ENCODE measurements around the gene LONRF2.

LONRF2 gene

GRCh38 chr2:100281521-100282438 lies 40.5 kb downstream of the LONRF2 start:
- Histone ChIP-seq H3K27me3 (ENCODE audit: control insufficient read depth in 1 of 2, insufficient read depth in 2 of 2, low read length in 2 of 2) (no peaks in the 10 kb centered on the region), H3K27ac (ENCODE audit: low read depth, low read length) (no peak overlapping the region), H3K9me3 (ENCODE audit: low read length) (no peaks in the 10 kb centered on the region), H3K4me3 (ENCODE audit: low read depth in 1 of 2, low read length in 2 of 2) (no peak overlapping the region), H3K9ac (ENCODE audit: low read length) (no peak overlapping the region), H3K36me3 (ENCODE audit: insufficient read depth, low read length) (peaks cover 28% of the 10 kb centered on the region), H3K4me1 (ENCODE audit: insufficient read depth, low read length) (no peaks in the 10 kb centered on the region)

- Histone ChIP-seq H3K4me1 (ENCODE audit: insufficient read depth, low read length) (no peaks in the 10 kb centered on the region), H3K4me3 (ENCODE audit: low read depth in 1 of 2, low read length in 2 of 2) (no peak overlapping the region), H3K36me3 (ENCODE audit: insufficient read depth, low read length) (peaks cover 15% of the 10 kb centered on the region), H3K27ac (ENCODE audit: low read depth, low read length) (no peak overlapping the region), H3K27me3 (ENCODE audit: control insufficient read depth in 1 of 2, insufficient read depth in 2 of 2, low read length in 2 of 2) (no peaks in the 10 kb centered on the region), H3K9me3 (ENCODE audit: low read length) (no peaks in the 10 kb centered on the region), H3K9ac (ENCODE audit: low read length) (no peak overlapping the region)
Measured at GRCh38 chr2:100279586-100280534, 42.4 kb downstream of the LONRF2 start.

- H3K9ac ChIP-seq (ENCODE audit: low read length) = no peak overlapping the region
- no peak overlapping the region for H3K4me3 ChIP-seq (ENCODE audit: low read depth in 1 of 2, low read length in 2 of 2)
- H3K27me3 ChIP-seq (ENCODE audit: control insufficient read depth in 1 of 2, insufficient read depth in 2 of 2, low read length in 2 of 2) = no peaks in the 10 kb centered on the region
- H3K9me3 ChIP-seq (ENCODE audit: low read length) = no peaks in the 10 kb centered on the region
- no peak overlapping the region for H3K27ac ChIP-seq (ENCODE audit: low read depth, low read length)
- H3K4me1 ChIP-seq (ENCODE audit: insufficient read depth, low read length) = no peaks in the 10 kb centered on the region
- H3K36me3 ChIP-seq (ENCODE audit: insufficient read depth, low read length) = peaks cover 9% of the 10 kb centered on the region
Measured at GRCh38 chr2:100278986-100279385, 43.3 kb downstream of the LONRF2 start.

- H3K27ac ChIP-seq (ENCODE audit: low read depth, low read length) = no peak overlapping the region
- no peaks in the 10 kb centered on the region for H3K27me3 ChIP-seq (ENCODE audit: control insufficient read depth in 1 of 2, insufficient read depth in 2 of 2, low read length in 2 of 2)
- peaks cover 4% of the 10 kb centered on the region for H3K36me3 ChIP-seq (ENCODE audit: insufficient read depth, low read length)
- H3K4me1 ChIP-seq (ENCODE audit: insufficient read depth, low read length) = no peaks in the 10 kb centered on the region
- H3K4me3 ChIP-seq (ENCODE audit: low read depth in 1 of 2, low read length in 2 of 2) = no peak overlapping the region
- H3K9me3 ChIP-seq (ENCODE audit: low read length) = no peaks in the 10 kb centered on the region
- H3K9ac ChIP-seq (ENCODE audit: low read length) = no peak overlapping the region
Measured at GRCh38 chr2:100278501-100278900, 43.8 kb downstream of the LONRF2 start.

- Histone ChIP-seq H3K36me3 (ENCODE audit: insufficient read depth, low read length) (peaks cover 4% of the 10 kb centered on the region), H3K27ac (ENCODE audit: low read depth, low read length) (no peak overlapping the region), H3K4me3 (ENCODE audit: low read depth in 1 of 2, low read length in 2 of 2) (no peak overlapping the region), H3K4me1 (ENCODE audit: insufficient read depth, low read length) (no peaks in the 10 kb centered on the region), H3K9ac (ENCODE audit: low read length) (no peak overlapping the region), H3K9me3 (ENCODE audit: low read length) (no peaks in the 10 kb centered on the region), H3K27me3 (ENCODE audit: control insufficient read depth in 1 of 2, insufficient read depth in 2 of 2, low read length in 2 of 2) (no peaks in the 10 kb centered on the region)
Measured at GRCh38 chr2:100277540-100278207, 44.6 kb downstream of the LONRF2 start.

GRCh38 chr2:100276716-100277115 lies 45.6 kb downstream of the LONRF2 start:
- Histone ChIP-seq H3K4me3 (ENCODE audit: low read depth in 1 of 2, low read length in 2 of 2) (no peak overlapping the region), H3K4me1 (ENCODE audit: insufficient read depth, low read length) (no peaks in the 10 kb centered on the region), H3K36me3 (ENCODE audit: insufficient read depth, low read length) (peaks cover 4% of the 10 kb centered on the region), H3K27me3 (ENCODE audit: control insufficient read depth in 1 of 2, insufficient read depth in 2 of 2, low read length in 2 of 2) (no peaks in the 10 kb centered on the region), H3K27ac (ENCODE audit: low read depth, low read length) (no peak overlapping the region), H3K9me3 (ENCODE audit: low read length) (no peaks in the 10 kb centered on the region), H3K9ac (ENCODE audit: low read length) (no peak overlapping the region)

- peaks cover 4% of the 10 kb centered on the region for H3K36me3 ChIP-seq (ENCODE audit: insufficient read depth, low read length)
- no peaks in the 10 kb centered on the region for H3K4me1 ChIP-seq (ENCODE audit: insufficient read depth, low read length)
- H3K9me3 ChIP-seq (ENCODE audit: low read length) = no peaks in the 10 kb centered on the region
- H3K27me3 ChIP-seq (ENCODE audit: control insufficient read depth in 1 of 2, insufficient read depth in 2 of 2, low read length in 2 of 2) = no peaks in the 10 kb centered on the region
- no peak overlapping the region for H3K4me3 ChIP-seq (ENCODE audit: low read depth in 1 of 2, low read length in 2 of 2)
- no peak overlapping the region for H3K27ac ChIP-seq (ENCODE audit: low read depth, low read length)
- no peak overlapping the region for H3K9ac ChIP-seq (ENCODE audit: low read length)
Measured at GRCh38 chr2:100275200-100275589, 47.1 kb downstream of the LONRF2 start.

- Histone ChIP-seq H3K36me3 (ENCODE audit: insufficient read depth, low read length) (peaks cover 4% of the 10 kb centered on the region), H3K27ac (ENCODE audit: low read depth, low read length) (no peak overlapping the region), H3K4me3 (ENCODE audit: low read depth in 1 of 2, low read length in 2 of 2) (no peak overlapping the region), H3K9me3 (ENCODE audit: low read length) (no peaks in the 10 kb centered on the region), H3K9ac (ENCODE audit: low read length) (no peak overlapping the region), H3K27me3 (ENCODE audit: control insufficient read depth in 1 of 2, insufficient read depth in 2 of 2, low read length in 2 of 2) (no peaks in the 10 kb centered on the region), H3K4me1 (ENCODE audit: insufficient read depth, low read length) (no peaks in the 10 kb centered on the region)
Measured at GRCh38 chr2:100274566-100275199, 47.6 kb downstream of the LONRF2 start.

GRCh38 chr2:100274076-100274475 lies 48.2 kb downstream of the LONRF2 start:
- Histone ChIP-seq H3K9ac (ENCODE audit: low read length) (no peak overlapping the region), H3K9me3 (ENCODE audit: low read length) (no peaks in the 10 kb centered on the region), H3K36me3 (ENCODE audit: insufficient read depth, low read length) (peaks cover 4% of the 10 kb centered on the region), H3K27ac (ENCODE audit: low read depth, low read length) (no peak overlapping the region), H3K4me3 (ENCODE audit: low read depth in 1 of 2, low read length in 2 of 2) (no peak overlapping the region), H3K4me1 (ENCODE audit: insufficient read depth, low read length) (no peaks in the 10 kb centered on the region), H3K27me3 (ENCODE audit: control insufficient read depth in 1 of 2, insufficient read depth in 2 of 2, low read length in 2 of 2) (no peaks in the 10 kb centered on the region)

GRCh38 chr2:100273387-100273786 lies 48.9 kb downstream of the LONRF2 start:
- H3K27ac ChIP-seq (ENCODE audit: low read depth, low read length) = no peak overlapping the region
- peaks cover 3% of the 10 kb centered on the region for H3K36me3 ChIP-seq (ENCODE audit: insufficient read depth, low read length)
- no peaks in the 10 kb centered on the region for H3K9me3 ChIP-seq (ENCODE audit: low read length)
- no peak overlapping the region for H3K9ac ChIP-seq (ENCODE audit: low read length)
- no peaks in the 10 kb centered on the region for H3K27me3 ChIP-seq (ENCODE audit: control insufficient read depth in 1 of 2, insufficient read depth in 2 of 2, low read length in 2 of 2)
- no peak overlapping the region for H3K4me3 ChIP-seq (ENCODE audit: low read depth in 1 of 2, low read length in 2 of 2)
- no peaks in the 10 kb centered on the region for H3K4me1 ChIP-seq (ENCODE audit: insufficient read depth, low read length)
